ENCODE results near the gene TTC34. TPM values are rescaled to one million over a fixed set of nuclear protein-coding genes. Genes with fewer than 3 reads are reported as not detected.
A peak's percentile ranks its signal among the peaks of the same experiment; 100 is the strongest.
"Not testable (repeated sequence)": the region's sequence is repeated elsewhere in the genome, so short reads cannot be mapped to it uniquely, and the experiment has no call there.

The TTC34 gene
- total RNA-seq, 1 experiment from 2014 or later = 1.3 TPM

DNA sequence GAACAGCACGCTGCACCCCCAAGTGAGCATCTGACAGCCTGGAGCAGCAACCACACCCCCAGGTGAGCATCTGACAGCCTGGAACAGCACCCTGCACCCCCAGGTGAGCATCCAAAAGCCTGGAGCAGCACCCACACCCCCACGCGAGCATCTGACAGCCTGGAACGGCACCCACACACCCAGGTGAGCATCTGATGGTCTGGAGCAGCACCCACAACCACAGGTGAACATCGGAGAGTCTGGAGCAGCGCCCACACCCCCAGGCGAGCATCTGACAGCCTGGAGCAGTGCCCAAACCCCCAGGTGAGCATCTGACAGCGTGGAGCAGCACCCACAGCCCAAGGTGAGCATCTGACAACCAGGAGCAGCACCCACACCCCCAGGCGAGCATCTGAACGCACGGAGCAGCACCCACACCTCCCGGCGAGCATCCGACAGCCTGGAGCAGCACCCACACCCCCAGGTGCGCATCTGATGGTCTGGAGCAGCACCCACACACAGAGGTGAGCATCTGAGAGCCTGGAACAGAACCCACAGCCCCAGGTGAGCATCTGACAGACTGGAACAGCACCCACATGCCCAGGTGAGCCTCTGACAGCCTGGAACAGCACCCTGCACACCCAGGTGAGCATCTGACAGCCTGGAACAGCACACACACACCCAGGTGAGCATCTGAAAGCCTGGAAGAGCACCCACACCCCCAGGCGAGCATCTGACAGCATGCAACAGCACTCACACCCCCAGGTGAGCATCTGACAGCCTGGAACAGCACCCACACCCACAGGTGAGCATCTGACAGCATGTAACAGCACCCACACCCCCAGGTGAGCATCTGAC lies 145.7 kb downstream of the TTC34 start:
- H3K79me2 ChIP-seq (ENCODE audit: insufficient read depth, low read length); CTCF ChIA-PET; RAD21 ChIA-PET (ENCODE audit: low non-redundant PET in 1 of 2, low total read pairs in 2 of 2, uncharacterized antibody in 2 of 2, unreplicated experiment in 2 of 2); POLR2A ChIA-PET; H3K9ac ChIP-seq (ENCODE audit: low read length); H3K9me2 ChIP-seq (ENCODE audit: insufficient read depth); H3K4me2 ChIP-seq (ENCODE audit: low read length); H3K9me3 ChIP-seq (ENCODE audit: control insufficient read depth in 1 of 2, insufficient read depth in 1 of 2, low read depth in 1 of 2, low read length in 2 of 2); H2AFZ ChIP-seq (ENCODE audit: low read depth, low read length, poor library complexity, severe bottlenecking); ATAC-seq; H3K4me1 ChIP-seq (ENCODE audit: control insufficient read depth in 1 of 2, insufficient read depth in 2 of 2, low read length in 2 of 2); H3K4me3 ChIP-seq (replicated peaks in 1 of 2; ENCODE audit: low read depth in 1 of 2, low read length in 2 of 2); H3K27ac ChIP-seq (ENCODE audit: low read depth, low read length); H3K36me3 ChIP-seq (ENCODE audit: control insufficient read depth in 1 of 2, insufficient read depth in 2 of 2, low read length in 2 of 2); intact Hi-C loops (cut with micrococcal nuclease); BruUV-seq (replicated peaks); DNase-seq (ENCODE audit: low read depth, low spot score); H4K20me1 ChIP-seq (ENCODE audit: insufficient read depth): not testable (repeated sequence)
- peaks cover 60% of the 10 kb centered on the region for H3K27me3 ChIP-seq (ENCODE audit: insufficient read depth, low read length)

DNA sequence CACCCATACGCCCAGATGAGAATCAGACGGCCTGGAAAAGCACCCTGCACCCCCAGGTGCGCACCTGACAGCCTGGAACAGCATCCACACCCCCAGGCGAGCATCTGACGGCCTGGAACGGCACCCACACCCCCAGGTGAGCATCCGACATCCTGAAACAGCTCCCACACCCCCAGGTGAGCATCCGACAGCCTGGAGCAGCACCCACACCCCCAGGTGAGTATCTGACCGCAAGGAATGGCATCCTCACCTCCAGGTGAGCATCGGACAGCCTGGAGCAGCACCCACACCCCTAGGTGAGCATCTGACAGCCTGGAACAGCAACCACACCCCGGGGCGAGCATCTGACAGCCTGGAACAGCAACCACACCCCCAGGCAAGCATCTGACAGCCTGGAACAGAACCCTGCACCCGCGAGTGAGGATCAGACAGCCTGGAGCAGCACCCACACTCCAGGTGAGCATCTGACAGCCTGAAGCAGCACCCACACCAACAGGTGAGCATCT lies 147.0 kb downstream of the TTC34 start:
- H3K36me3 ChIP-seq (ENCODE audit: control insufficient read depth in 1 of 2, insufficient read depth in 2 of 2, low read length in 2 of 2); BruUV-seq (replicated peaks); RAD21 ChIA-PET (ENCODE audit: low non-redundant PET in 1 of 2, low total read pairs in 2 of 2, uncharacterized antibody in 2 of 2, unreplicated experiment in 2 of 2); CTCF ChIA-PET; H3K4me3 ChIP-seq (replicated peaks in 1 of 2; ENCODE audit: low read depth in 1 of 2, low read length in 2 of 2); intact Hi-C loops (cut with micrococcal nuclease); H3K27ac ChIP-seq (ENCODE audit: low read depth, low read length); H4K20me1 ChIP-seq (ENCODE audit: insufficient read depth); H3K9me2 ChIP-seq (ENCODE audit: insufficient read depth); H3K9ac ChIP-seq (ENCODE audit: low read length); H3K9me3 ChIP-seq (ENCODE audit: control insufficient read depth in 1 of 2, insufficient read depth in 1 of 2, low read depth in 1 of 2, low read length in 2 of 2); H3K79me2 ChIP-seq (ENCODE audit: insufficient read depth, low read length); DNase-seq (ENCODE audit: low read depth, low spot score); H3K4me2 ChIP-seq (ENCODE audit: low read length); H3K4me1 ChIP-seq (ENCODE audit: control insufficient read depth in 1 of 2, insufficient read depth in 2 of 2, low read length in 2 of 2); ATAC-seq; H2AFZ ChIP-seq (ENCODE audit: low read depth, low read length, poor library complexity, severe bottlenecking): not testable (repeated sequence)
- H3K27me3 ChIP-seq (ENCODE audit: insufficient read depth, low read length) = peaks cover 65% of the 10 kb centered on the region
- peak; percentile 94 for TF ChIP-seq EZH2phosphoT487 (IDR thresholded peaks at IDR 0.05; ENCODE audit: borderline replicate concordance)
- POLR2A ChIA-PET = interaction anchor here (0.7 kb wide), 1 partner anchor 1805 kb away, joined by 3 read pairs; no protein-coding TSS in a partner anchor

DNA sequence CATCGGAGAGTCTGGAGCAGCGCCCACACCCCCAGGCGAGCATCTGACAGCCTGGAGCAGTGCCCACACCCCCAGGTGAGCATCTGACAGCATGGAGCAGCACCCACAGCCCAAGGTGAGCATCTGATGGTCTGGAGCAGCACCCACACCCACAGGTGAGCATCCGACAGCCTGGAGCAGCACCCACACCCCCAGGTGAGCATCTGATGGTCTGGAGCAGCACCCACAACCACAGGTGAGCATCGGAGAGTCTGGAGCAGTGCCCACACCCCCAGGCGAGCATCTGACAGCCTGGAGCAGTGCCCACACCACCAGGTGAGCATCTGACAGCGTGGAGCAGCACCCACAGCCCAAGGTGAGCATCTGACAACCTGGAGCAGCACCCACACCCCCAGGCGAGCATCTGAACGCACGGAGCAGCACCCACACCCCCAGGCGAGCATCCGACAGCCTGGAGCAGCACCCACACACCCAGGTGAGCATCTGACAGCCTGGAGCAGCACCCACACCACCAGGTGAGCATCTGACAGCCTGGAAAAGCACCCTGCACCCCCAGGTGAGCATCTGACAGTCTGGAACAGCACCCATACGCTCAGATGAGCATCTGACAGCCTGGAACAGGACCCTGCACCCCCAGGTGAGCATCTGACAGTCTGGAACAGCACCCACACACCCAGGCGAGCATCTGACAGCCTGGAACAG lies 147.6 kb downstream of the TTC34 start:
- CTCF ChIA-PET, ATAC-seq: not testable (repeated sequence)

More for the DNA sequence above, 147.6 kb downstream of the TTC34 start:
- H3K27ac ChIP-seq (ENCODE audit: low read depth, low read length); H3K4me2 ChIP-seq (ENCODE audit: low read length); intact Hi-C loops (cut with micrococcal nuclease); H3K9me2 ChIP-seq (ENCODE audit: insufficient read depth); H3K4me1 ChIP-seq (ENCODE audit: control insufficient read depth in 1 of 2, insufficient read depth in 2 of 2, low read length in 2 of 2); H2AFZ ChIP-seq (ENCODE audit: low read depth, low read length, poor library complexity, severe bottlenecking); H3K4me3 ChIP-seq (replicated peaks in 1 of 2; ENCODE audit: low read depth in 1 of 2, low read length in 2 of 2); H3K9ac ChIP-seq (ENCODE audit: low read length); H4K20me1 ChIP-seq (ENCODE audit: insufficient read depth); DNase-seq (ENCODE audit: low read depth, low spot score); H3K79me2 ChIP-seq (ENCODE audit: insufficient read depth, low read length); POLR2A ChIA-PET; H3K36me3 ChIP-seq (ENCODE audit: control insufficient read depth in 1 of 2, insufficient read depth in 2 of 2, low read length in 2 of 2); H3K9me3 ChIP-seq (ENCODE audit: control insufficient read depth in 1 of 2, insufficient read depth in 1 of 2, low read depth in 1 of 2, low read length in 2 of 2); RAD21 ChIA-PET (ENCODE audit: low non-redundant PET in 1 of 2, low total read pairs in 2 of 2, uncharacterized antibody in 2 of 2, unreplicated experiment in 2 of 2); BruUV-seq (replicated peaks): not testable (repeated sequence)
- H3K27me3 ChIP-seq (ENCODE audit: insufficient read depth, low read length) = peaks cover 69% of the 10 kb centered on the region
